ENCODE data around the gene CDC25A.

Gene CDC25A

GRCh38 chr3:48194446-48195071 lies 6.3 kb upstream of the CDC25A start:
- DNase-seq (ENCODE audit: low read depth in 2 of 2) = peak in 1 of 2 experiments; percentile 17

DNA sequence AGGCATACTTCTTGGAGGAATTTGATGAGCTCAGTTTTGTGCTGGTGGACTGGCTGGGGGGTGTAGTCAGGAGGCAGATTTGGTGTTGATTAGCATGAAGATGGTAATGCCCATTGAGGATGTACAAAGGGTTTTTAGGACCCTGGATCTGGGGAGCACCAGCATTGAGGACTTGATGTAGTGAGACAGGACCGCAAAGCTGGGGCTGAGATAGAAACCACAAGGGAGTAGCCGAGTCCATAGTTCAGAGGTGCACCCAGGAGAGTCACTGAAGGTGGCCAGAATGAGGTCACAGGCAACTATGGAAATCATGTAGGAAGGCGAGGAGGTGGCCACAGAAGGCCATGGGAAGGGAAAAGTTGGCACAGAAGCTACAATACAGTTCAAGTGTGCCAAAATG lies 2.7 kb upstream of the CDC25A start:
- DNase-seq (ENCODE audit: low read depth in 2 of 2) = no peak

DNA sequence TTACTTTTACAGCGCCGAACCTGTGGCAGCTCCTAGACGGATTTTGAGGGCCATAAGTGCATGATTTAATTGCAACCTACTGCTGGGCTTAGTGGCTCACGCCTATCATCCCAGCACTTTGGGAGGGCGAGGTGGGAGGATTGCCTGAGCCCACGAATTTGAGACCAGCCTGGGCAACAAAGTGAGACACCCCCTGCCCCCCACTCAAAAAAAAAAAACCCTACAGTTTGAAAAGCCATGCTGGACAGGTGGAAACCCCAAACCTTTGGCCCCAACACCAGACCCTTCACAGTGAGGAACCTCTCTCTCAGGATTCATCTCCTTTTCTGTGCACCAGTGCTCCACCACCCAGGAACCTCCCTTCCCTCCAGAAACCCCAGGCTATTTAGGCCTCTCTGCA lies 1.1 kb upstream of the CDC25A start:
- DNase-seq (ENCODE audit: low read depth in 2 of 2) = no peak

GRCh38 chr3:48187579-48188265 lies 495 bp downstream of the CDC25A start:
- peak; percentile 11 to 30 for DNase-seq (ENCODE audit: low read depth in 2 of 2)

DNA sequence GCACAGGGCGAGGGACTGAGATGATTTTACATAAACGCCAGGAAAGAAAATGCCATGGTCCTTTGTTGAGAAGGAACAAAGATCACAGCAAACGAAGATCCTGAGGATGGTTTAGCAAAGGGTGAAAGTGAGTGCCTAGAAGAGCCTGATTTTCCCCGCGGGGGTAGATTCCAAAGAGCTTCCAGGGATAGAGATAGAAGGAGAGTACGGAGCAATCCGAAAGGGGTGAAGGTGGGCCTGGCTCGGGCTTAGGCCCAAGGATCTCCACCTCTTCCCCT lies 977 bp downstream of the CDC25A start:
- no peak for DNase-seq (ENCODE audit: low read depth in 2 of 2)

- no peak for DNase-seq (ENCODE audit: low read depth in 2 of 2)
These were observed 1.5 kb downstream of the CDC25A start for GRCh38 chr3:48186631-48187300.

GRCh38 chr3:48185129-48185528 lies 3.1 kb downstream of the CDC25A start:
- DNase-seq (ENCODE audit: low read depth in 2 of 2) = no peak

DNA sequence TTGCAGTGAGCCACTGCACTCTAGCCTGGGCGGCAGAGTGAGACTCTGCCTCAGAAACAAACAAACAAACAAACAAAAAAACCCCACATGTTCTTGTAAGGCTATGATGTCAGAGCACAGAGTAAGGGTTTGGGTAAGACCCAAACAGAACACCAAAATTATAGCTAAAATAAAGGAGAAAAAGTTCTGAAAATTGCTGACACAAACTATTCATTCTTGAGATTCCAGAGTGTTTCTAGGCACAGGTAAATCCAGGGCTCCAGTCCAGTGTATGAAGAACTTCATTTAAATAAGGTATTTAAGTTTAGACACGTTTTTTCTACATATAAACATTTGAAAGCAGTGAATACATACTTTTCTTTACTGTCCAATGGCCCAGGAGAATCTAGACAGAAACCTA lies 3.9 kb downstream of the CDC25A start:
- no peak for DNase-seq (ENCODE audit: low read depth in 2 of 2)

DNA sequence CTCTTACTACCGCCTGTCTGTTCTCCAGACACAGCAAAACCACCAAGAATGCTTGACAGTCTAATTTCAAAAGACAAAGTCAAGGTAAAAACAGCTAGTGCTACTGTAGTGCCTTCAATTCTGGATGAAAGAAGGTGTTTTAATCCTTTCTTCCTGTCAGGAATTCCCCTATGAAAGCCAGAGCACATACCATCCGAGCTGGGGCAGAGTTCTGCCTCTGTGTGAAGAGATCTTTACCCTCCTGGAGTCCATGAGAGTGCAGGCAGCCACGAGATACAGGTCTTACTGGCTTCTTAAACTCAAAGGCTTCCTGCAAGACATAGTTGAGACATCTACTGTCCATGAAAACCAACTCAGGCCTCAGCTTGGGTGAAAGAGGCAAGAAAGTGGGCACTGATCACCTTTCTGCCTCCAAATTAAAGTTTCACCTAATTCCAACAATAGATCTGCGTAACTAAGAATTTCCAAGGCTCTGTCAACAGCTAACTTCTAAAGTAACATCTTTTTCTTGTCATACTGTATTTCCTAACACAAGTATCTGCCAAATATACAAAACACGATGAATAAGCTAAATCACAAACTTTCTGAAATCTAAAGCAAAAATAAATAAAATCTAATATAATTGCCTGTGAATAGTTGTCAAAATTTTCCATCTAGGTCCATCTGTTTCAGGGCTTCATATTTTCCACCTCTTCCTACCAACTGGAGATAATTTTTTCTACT lies 7.5 kb downstream of the CDC25A start:
- no peak for DNase-seq (ENCODE audit: low read depth in 2 of 2)

DNA sequence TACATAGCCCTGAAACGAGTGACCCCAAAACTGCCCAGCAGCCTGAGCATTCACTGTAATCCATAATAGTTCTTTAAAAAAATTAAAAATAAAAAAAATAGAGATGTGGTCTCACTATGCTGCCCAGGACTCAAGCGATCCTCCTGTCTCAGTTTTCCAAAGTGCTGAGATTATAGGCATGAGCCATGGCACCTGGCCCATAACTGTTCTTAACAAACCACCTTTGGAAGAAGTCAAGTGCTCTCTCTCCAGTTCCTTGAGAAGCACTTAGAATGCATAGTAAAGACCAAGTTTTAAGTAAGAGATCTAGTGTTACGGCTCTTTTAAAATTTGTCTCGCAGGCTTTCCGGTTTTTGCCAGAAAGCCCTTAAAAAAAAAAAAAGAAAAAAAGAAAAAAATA lies 8.2 kb downstream of the CDC25A start:
- no peak for DNase-seq (ENCODE audit: low read depth in 2 of 2)

GRCh38 chr3:48178072-48178471 lies 10.1 kb downstream of the CDC25A start:
- DNase-seq (ENCODE audit: low read depth in 2 of 2) = no peak

DNA sequence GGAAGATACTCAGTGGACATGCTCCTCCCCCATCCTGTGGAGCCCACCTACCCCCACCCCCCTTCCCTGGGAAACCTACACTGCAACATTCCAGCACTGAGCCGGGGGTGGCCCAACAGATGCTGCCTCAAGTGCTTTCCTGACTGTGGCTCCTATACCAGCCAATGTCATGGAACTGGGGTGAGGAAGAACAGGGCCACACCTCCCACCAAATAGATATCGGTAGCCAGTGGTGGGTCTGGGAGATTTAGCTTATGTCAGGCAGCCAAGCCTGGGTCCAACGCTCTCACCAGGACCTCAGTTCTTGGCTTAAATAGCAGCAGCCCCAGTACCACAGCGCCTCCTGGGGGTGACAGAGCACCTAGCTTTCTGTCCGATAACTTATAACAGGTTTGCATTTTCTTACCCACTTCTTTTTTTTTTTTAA lies 30.3 kb downstream of the CDC25A start:
- peak; percentile 3 to 29 for DNase-seq (ENCODE audit: low read depth in 2 of 2)

DNA sequence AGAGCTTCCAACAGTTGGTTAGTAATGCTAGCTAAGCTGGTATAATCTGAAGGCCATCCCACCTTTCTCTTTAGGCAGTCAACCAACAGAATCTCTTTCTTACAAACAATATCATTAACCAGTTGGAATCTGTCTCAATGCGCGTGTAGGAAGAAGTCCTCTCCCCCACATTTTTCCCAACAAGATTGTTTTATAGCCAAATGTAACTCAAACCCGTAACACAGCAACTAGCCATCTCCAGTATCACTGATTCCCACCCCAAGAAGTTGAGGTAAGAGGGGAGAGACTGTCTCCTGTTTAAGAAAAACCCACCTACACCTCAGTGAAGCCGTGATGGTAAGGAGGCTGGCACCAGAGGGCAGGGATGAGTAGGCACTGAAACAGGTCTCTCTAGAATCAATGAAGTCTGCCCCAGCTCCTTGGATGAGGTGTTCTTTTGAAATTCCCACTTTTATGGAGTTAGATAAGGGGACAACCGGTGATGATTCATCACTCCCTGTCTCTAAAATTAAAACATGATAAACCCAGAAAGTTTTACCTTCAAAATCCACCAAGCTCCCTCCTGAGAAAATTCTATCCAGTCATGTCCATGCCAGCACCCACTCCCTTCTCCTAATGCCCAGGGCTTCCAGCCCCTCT lies 30.9 kb downstream of the CDC25A start:
- DNase-seq (ENCODE audit: low read depth in 2 of 2) = no peak

- DNase-seq (ENCODE audit: low read depth in 2 of 2) = no peak
These were observed 32.1 kb downstream of the CDC25A start for GRCh38 chr3:48156163-48156562.

- no peak for DNase-seq (ENCODE audit: low read depth in 2 of 2)
These were observed 33.1 kb downstream of the CDC25A start for GRCh38 chr3:48155122-48155521.

- DNase-seq (ENCODE audit: low read depth in 2 of 2) = no peak
These were observed 36.3 kb downstream of the CDC25A start for GRCh38 chr3:48151807-48152427.

DNA sequence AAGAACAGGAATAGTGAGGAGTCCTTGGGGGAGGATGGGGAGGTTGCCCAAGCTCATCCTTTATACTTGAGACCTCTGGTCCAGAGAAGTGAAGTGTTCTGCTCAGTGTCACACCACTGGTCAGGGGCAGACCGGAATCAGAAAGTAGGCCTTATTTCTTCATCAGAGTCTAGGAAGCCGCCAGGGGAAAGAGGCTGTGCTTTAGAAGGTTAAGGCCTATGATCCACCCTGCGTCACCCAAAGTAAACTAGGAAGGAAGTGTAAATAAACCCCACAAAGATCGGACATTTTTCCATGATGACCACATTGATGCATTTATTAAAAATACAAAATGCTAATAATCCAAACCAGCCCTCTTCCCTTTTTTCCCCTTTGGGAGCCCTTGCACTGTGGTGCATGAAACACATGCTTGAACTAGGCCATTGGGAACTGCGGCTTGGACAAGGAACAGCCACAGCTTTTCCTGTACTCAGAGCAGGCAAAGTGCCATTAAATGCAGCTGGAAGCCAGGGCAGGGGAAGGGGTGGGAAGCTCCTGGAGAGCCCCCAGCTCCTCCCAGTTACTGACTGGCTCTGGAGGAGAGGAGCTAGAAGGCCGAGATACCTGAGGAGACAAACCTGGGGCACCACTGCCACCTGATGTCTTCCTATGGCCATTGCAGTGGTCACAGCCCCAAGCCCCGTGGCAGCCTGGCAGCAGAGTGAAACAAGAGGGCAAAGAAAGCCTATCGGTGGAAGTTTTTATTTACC lies 37.0 kb downstream of the CDC25A start:
- peak; percentile 11 to 53 for DNase-seq (ENCODE audit: low read depth in 2 of 2)

GRCh38 chr3:48143992-48144391 lies 44.2 kb downstream of the CDC25A start:
- DNase-seq (ENCODE audit: low read depth in 2 of 2) = no peak

GRCh38 chr3:48143567-48143966 lies 44.6 kb downstream of the CDC25A start:
- DNase-seq (ENCODE audit: low read depth in 2 of 2) = no peak

DNA sequence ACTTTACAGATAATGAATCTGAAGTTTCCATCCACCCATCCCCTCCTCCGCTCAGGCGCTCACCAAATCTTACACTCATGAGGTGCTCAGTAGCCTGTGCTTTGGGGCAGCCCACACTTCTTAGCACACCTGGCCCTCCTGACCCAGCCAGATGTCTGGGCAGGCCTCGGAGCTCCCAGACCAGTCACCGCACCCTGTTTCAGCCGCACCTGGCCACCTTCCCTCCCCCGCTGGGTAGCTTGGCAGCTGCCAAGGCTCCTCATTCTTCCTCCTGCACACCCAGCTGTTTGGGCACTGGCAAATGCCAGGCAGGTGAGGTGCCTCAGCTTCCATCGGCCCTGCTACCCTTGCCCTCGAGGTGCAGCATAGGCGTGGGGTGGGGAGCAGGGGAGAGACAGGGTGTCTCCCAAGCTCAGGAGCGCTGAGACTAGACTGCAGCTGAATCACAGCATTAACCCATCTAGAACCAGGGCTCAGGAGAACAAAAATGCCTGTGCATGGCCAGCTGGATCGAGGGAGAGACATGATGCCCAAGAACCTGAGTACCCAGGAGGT lies 45.8 kb downstream of the CDC25A start:
- no peak for DNase-seq (ENCODE audit: low read depth in 2 of 2)

All from stimulated activated CD4-positive, alpha-beta T cell treated with anti-CD3 and anti-CD28 coated beads, Interleukin-12 subunit alpha, Interleukin-12 subunit beta, amount 100 ng/mL, for 24 hours (primary cell).